ENCODE data around the gene ITGA2. TPM values are rescaled to one million over a fixed set of nuclear protein-coding genes. Genes with fewer than 3 reads are reported as not detected.
A peak's percentile ranks its signal among the peaks of the same experiment; 100 is the strongest.

Gene ITGA2
- total and polyA plus RNA-seq, 2 donors (not counting 1 experiment from before 2014, with no cell fraction given), result not detected

GRCh38 chr5:53041071-53041692, 52.0 kb downstream of the ITGA2 start:
- ChIA-PET POLR2A (no interaction called here), CTCF (no interaction called here)
- WGBS (ENCODE audit: insufficient coverage), result no CpG with 5 or more reads among the region's 4 CpGs
- H3K27ac Mint-ChIP-seq, result no peak overlapping the region
- H3K79me2 ChIP-seq (ENCODE audit: control insufficient read depth, insufficient read depth, low read length), result no peaks in the 10 kb centered on the region
- TF ChIP-seq EZH2 (IDR thresholded peaks at IDR 0.05; ENCODE audit: borderline replicate concordance, insufficient read depth, low read depth, low read length, poor library complexity, severe bottlenecking) (no peak), CTCF (IDR thresholded peaks at IDR 0.05) (no peak)
- H3K4me1 Mint-ChIP-seq, result peaks cover 5% of the 10 kb centered on the region
- intact Hi-C loops (cut with micrococcal nuclease), result no loop called here
- H3K36me3 ChIP-seq (replicated peaks in 1 of 2; ENCODE audit: control extremely low read depth in 1 of 2, control insufficient read depth in 1 of 2, extremely low read depth in 1 of 2, insufficient read depth in 2 of 2, low read length in 1 of 2), result no peaks in the 10 kb centered on the region
- H3K4me3 Mint-ChIP-seq, result peak overlapping the region; percentile 51
- no peaks in the 10 kb centered on the region for H4K20me1 ChIP-seq (ENCODE audit: control insufficient read depth, insufficient read depth, low read length, poor library complexity, severe bottlenecking)
- peaks cover 0 to 6% (median 0%) of the 10 kb centered on the region in 4 experiments for H3K27me3 ChIP-seq (replicated peaks in 1 of 4; ENCODE audit: control extremely low read depth in 1 of 4, control insufficient read depth in 3 of 4, insufficient read depth in 4 of 4, low read length in 3 of 4)
- no peak overlapping the region for H3K4me3 ChIP-seq (ENCODE audit: control extremely low read depth in 1 of 5, extremely low read depth in 1 of 5, insufficient read depth in 1 of 5, low read depth in 2 of 5, low read length in 4 of 5)
- H3K9me3 ChIP-seq (ENCODE audit: control extremely low read depth in 1 of 3, control insufficient read depth in 2 of 3, insufficient read depth in 1 of 3, low read length in 2 of 3), result no peaks in the 10 kb centered on the region
- H3K27me3 Mint-ChIP-seq, result peaks cover 5% of the 10 kb centered on the region
- no peaks in the 10 kb centered on the region for H3K9me3 Mint-ChIP-seq (ENCODE audit: insufficient read depth)
- no peak for DNase-seq
- no peak overlapping the region for H2AFZ ChIP-seq (ENCODE audit: insufficient read depth, low read depth, low read length, poor library complexity, severe bottlenecking)
- peaks cover 0 to 5% of the 10 kb centered on the region in 2 donors for H3K4me1 ChIP-seq (ENCODE audit: control insufficient read depth in 2 of 2, insufficient read depth in 2 of 2, low read length in 2 of 2)
- H3K9ac ChIP-seq (ENCODE audit: low read length), result peak overlapping the region; percentile 17
- H3K4me2 ChIP-seq (replicated peaks; ENCODE audit: low read depth, low read length, poor library complexity, severe bottlenecking), result peak overlapping the region; percentile 32
- H3K27ac ChIP-seq (ENCODE audit: low read length in 2 of 2), result peak overlapping the region in 1 of 2 donors; percentile 4
- ATAC-seq (ENCODE audit: low read depth), result no peak

DNA sequence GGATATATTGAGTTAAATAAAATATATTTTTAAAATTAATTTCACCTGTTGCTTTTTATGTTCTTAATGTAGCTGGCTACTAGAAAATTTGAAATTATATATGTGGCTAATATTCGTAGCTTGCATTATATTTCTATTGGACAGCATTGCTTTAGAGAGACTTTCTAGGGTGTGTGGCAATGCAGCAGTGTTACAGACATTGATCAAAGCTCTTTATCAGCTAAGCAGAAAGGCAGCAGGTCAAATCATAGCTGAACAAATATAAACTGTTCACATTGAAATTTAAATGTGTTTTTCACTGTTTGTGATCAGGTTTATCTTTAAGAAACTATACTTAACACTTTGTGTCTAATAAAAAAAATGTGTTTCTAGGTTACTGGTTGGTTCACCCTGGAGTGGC, 52.6 kb downstream of the ITGA2 start:
- Histone ChIP-seq H3K4me2 (replicated peaks; ENCODE audit: low read depth, low read length, poor library complexity, severe bottlenecking) (no peak overlapping the region), H3K4me3 (ENCODE audit: control extremely low read depth in 1 of 5, extremely low read depth in 1 of 5, insufficient read depth in 1 of 5, low read depth in 2 of 5, low read length in 4 of 5) (no peak overlapping the region), H3K9me3 (ENCODE audit: control extremely low read depth in 1 of 3, control insufficient read depth in 2 of 3, insufficient read depth in 1 of 3, low read length in 2 of 3) (no peaks in the 10 kb centered on the region), H3K79me2 (ENCODE audit: control insufficient read depth, insufficient read depth, low read length) (no peaks in the 10 kb centered on the region), H2AFZ (ENCODE audit: insufficient read depth, low read depth, low read length, poor library complexity, severe bottlenecking) (no peak overlapping the region), H3K9ac (ENCODE audit: low read length) (no peak overlapping the region), H3K27me3 (replicated peaks in 1 of 4; ENCODE audit: control extremely low read depth in 1 of 4, control insufficient read depth in 3 of 4, insufficient read depth in 4 of 4, low read length in 3 of 4) (peaks cover 0 to 6% (median 0%) of the 10 kb centered on the region in 4 experiments), H3K36me3 (replicated peaks in 1 of 2; ENCODE audit: control extremely low read depth in 1 of 2, control insufficient read depth in 1 of 2, extremely low read depth in 1 of 2, insufficient read depth in 2 of 2, low read length in 1 of 2) (no peaks in the 10 kb centered on the region), H3K27ac (ENCODE audit: low read length in 2 of 2) (no peak overlapping the region), H3K4me1 (ENCODE audit: control insufficient read depth in 2 of 2, insufficient read depth in 2 of 2, low read length in 2 of 2) (peaks cover 0 to 5% of the 10 kb centered on the region in 2 donors), H4K20me1 (ENCODE audit: control insufficient read depth, insufficient read depth, low read length, poor library complexity, severe bottlenecking) (no peaks in the 10 kb centered on the region)
- Mint-ChIP-seq H3K27me3 (peaks cover 5% of the 10 kb centered on the region), H3K9me3 (ENCODE audit: insufficient read depth) (no peaks in the 10 kb centered on the region), H3K4me3 (no peak overlapping the region), H3K27ac (no peak overlapping the region), H3K4me1 (peaks cover 5% of the 10 kb centered on the region)
- intact Hi-C loops (cut with micrococcal nuclease), result no loop called here
- DNase-seq (no peak), ATAC-seq (ENCODE audit: low read depth) (no peak)
- WGBS (ENCODE audit: insufficient coverage), result no CpG with 5 or more reads among the region's 1 CpG
- ChIA-PET POLR2A (no interaction called here), CTCF (no interaction called here)
- TF ChIP-seq EZH2 (IDR thresholded peaks at IDR 0.05; ENCODE audit: borderline replicate concordance, insufficient read depth, low read depth, low read length, poor library complexity, severe bottlenecking), result no peak
- no peak for TF ChIP-seq CTCF (IDR thresholded peaks at IDR 0.05)

All from B cell (primary cell).